GM12878 (cell line): Measurements from ENCODE around the gene CAMK2B. TPM values are rescaled to one million over a fixed set of nuclear protein-coding genes. Genes with fewer than 3 reads are reported as not detected.

Experiments used
- ATAC-seq: fragments of 200-7000 bp; cut with Tn5 transposase; 3 replicates; pipeline ENCODE4 v1.9.1; 2020; ENCODE audit warnings: mild to moderate bottlenecking, moderate library complexity
- BruUV-seq: library from RNA; stranded (reverse); fragments of 400-500 nt; replicated peaks from 2 replicates; lab custom pipeline; 2021; lab: Mats Ljungman, UMichigan
- CTCF ChIA-PET: fragments of 300-600 bp; sonication (Branson Sonifier 250); formaldehyde crosslinking; extraction: SDS; loops from one replicate; lab custom pipeline; 2021; ENCODE audit warnings: inconsistent platforms; lab: Yijun Ruan, JAX
- POLR2A ChIA-PET: fragments of 350-600 bp; formaldehyde crosslinking; extraction: SDS; loops from one replicate; lab custom pipeline; 2021; ENCODE audit warnings: inconsistent platforms; lab: Charles Lee
- RAD21 ChIA-PET: fragments of 300-600 bp; sonication (Branson Sonifier 250); formaldehyde crosslinking; loops from one replicate; lab custom pipeline; 2023; ENCODE audit warnings: antibody characterized with exemption; ENCODE audit not compliant: unreplicated experiment; lab: Charles Lee
- SMC1A ChIA-PET: fragments of 300-600 bp; sonication (Branson Sonifier 250); formaldehyde crosslinking; loops from one replicate; lab custom pipeline; 2023; ENCODE audit not compliant: unreplicated experiment, uncharacterized antibody; lab: Charles Lee
- DNase-seq: peaks from one replicate; pipeline ENCODE4 v3.0.0-alpha.2; 2011; ENCODE audit warnings: low read depth, low spot score
- FAIRE-seq: peaks from 3 replicates; lab custom pipeline; 2011; peaks lifted over from hg19 to GRCh38; lab: Jason Lieb, UNC
- H2AFZ ChIP-seq: 2 replicates; pipeline ENCODE4 v1.6.0; 2011; ENCODE audit warnings: low read depth, low read length, control low read depth; ENCODE audit not compliant: control insufficient read depth
- H3K27ac ChIP-seq: 2 replicates; pipeline ENCODE4 v1.5.1; 2011; ENCODE audit warnings: control low read depth; ENCODE audit not compliant: control insufficient read depth, insufficient read depth
- H3K27me3 ChIP-seq, 2 experiments: replicated peaks in 1 of 2; 2 replicates each; pipeline versions ENCODE4 v1.6.0 to v1.6.1; 2011; ENCODE audit warnings: low read length in 1 of 2; ENCODE audit not compliant: control insufficient read depth in 2 of 2, insufficient read depth in 2 of 2
- H3K36me3 ChIP-seq, 2 experiments: 2 replicates each; pipeline ENCODE4 v1.5.1; 2011; ENCODE audit warnings: low read length in 1 of 2; ENCODE audit not compliant: control insufficient read depth in 2 of 2, insufficient read depth in 2 of 2
- H3K4me1 ChIP-seq: 2 replicates; pipeline ENCODE4 v1.6.1; 2011; ENCODE audit warnings: mild to moderate bottlenecking, low read length, moderate library complexity, mixed read lengths; ENCODE audit not compliant: control insufficient read depth, insufficient read depth
- H3K4me2 ChIP-seq: 2 replicates; pipeline ENCODE4 v1.6.0; 2011; ENCODE audit warnings: control low read depth; ENCODE audit not compliant: control insufficient read depth, insufficient read depth
- H3K4me3 ChIP-seq: fragments of 200-600 bp; sonication (generic); 2 replicates; pipeline ENCODE4 v1.5.1; 2016
- H3K79me2 ChIP-seq: 2 replicates; pipeline ENCODE4 v1.6.0; 2011; ENCODE audit warnings: low read length; ENCODE audit not compliant: control insufficient read depth, insufficient read depth
- H3K9ac ChIP-seq: 2 replicates; pipeline ENCODE4 v1.8.0; 2011; ENCODE audit warnings: low read length, control low read depth, mixed read lengths; ENCODE audit not compliant: control insufficient read depth, insufficient read depth
- H3K9me3 ChIP-seq: replicated peaks from 3 replicates; pipeline ENCODE4 v1.5.1; 2011; ENCODE audit warnings: mild to moderate bottlenecking, low read length; ENCODE audit not compliant: control insufficient read depth, insufficient read depth
- H4K20me1 ChIP-seq: 2 replicates; pipeline ENCODE4 v1.6.0; 2011; ENCODE audit not compliant: control insufficient read depth, insufficient read depth
- IKZF1 ChIP-seq: fragments of 450-650 bp; conservative IDR thresholded peaks from 2 replicates; pipeline ENCODE4 v1.6.1; 2017; ENCODE audit warnings: antibody characterized with exemption, mild to moderate bottlenecking
- LARP7 ChIP-seq: fragments of 450-650 bp; IDR thresholded peaks from 2 replicates; pipeline ENCODE4 v1.6.1; 2017; ENCODE audit warnings: mild to moderate bottlenecking
- NFXL1 ChIP-seq: fragments of 450-650 bp; IDR thresholded peaks from 2 replicates; pipeline ENCODE4 v1.6.1; 2017; ENCODE audit warnings: antibody characterized with exemption, mild to moderate bottlenecking, borderline replicate concordance
- POLR2AphosphoS2 ChIP-seq: IDR thresholded peaks from 2 replicates; pipeline ENCODE4 v1.6.1; 2011; ENCODE audit warnings: low read depth, mild to moderate bottlenecking, low read length, improper control_type of control experiment, moderate library complexity
- RAD51 ChIP-seq: fragments of 450-650 bp; IDR thresholded peaks from 2 replicates; pipeline ENCODE4 v1.6.1; 2016; ENCODE audit warnings: moderate library complexity, mild to moderate bottlenecking, inconsistent platforms
- RUNX3 ChIP-seq: IDR thresholded peaks from 2 replicates; pipeline ENCODE4 v1.6.1; 2012; ENCODE audit warnings: low read length, inconsistent platforms
- SMAD5 ChIP-seq: IDR thresholded peaks from 2 replicates; pipeline ENCODE4 v1.6.1; 2016; ENCODE audit warnings: antibody characterized with exemption, low read depth
- WRNIP1 ChIP-seq: IDR thresholded peaks from 2 replicates; pipeline ENCODE4 v1.6.1; 2011; ENCODE audit warnings: low read depth, low read length, improper control_type of control experiment, borderline replicate concordance
- YBX1 ChIP-seq: fragments of 450-650 bp; IDR thresholded peaks from 2 replicates; pipeline ENCODE4 v1.6.1; 2016; ENCODE audit warnings: antibody characterized with exemption
- ZZZ3 ChIP-seq: IDR thresholded peaks from 2 replicates; pipeline ENCODE4 v1.6.1; 2011; ENCODE audit warnings: low read depth; ENCODE audit not compliant: control insufficient read depth, insufficient read length
- WGBS: methylation state at CpG from one replicate; pipeline ENCODE4 v1.1.6; 2016; ENCODE audit warnings: low lambda C conversion rate; ENCODE audit not compliant: insufficient replicate concordance, insufficient coverage; ENCODE audit errors: missing lambda C conversion rate; 5-methylcytosine and 5-hydroxymethylcytosine counted together
- in situ Hi-C: fragments of 300-500 bp; cut with MboI; formaldehyde crosslinking; loops from 9 replicates; pipeline ENCODE4 v1.14.3; 2018; ENCODE audit warnings: mixed read lengths
- intact Hi-C: fragments of 100-400 bp; cut with micrococcal nuclease; formaldehyde crosslinking; loops from one replicate; pipeline ENCODE4 v1.14.2; 2022; ENCODE audit not compliant: unreplicated experiment
- polyA plus RNA-seq, 11 experiments: library from polyadenylated mRNA; depleted of rRNA in 4 of 11; unstranded in 6 of 11; stranded (reverse) in 5 of 11; fragments of >200 nt; fragmentation: Nextera tagmentation in 4 of 11; fragmentation: Illumina TruSeq in 1 of 11; extraction: Ambion mirVana in 4 of 11; extraction: Trizol in 1 of 11; gene quantifications; 1 replicate in 1 of 11; 2 replicates in 10 of 11; pipeline versions ENCODE4 v1.2.1 to v1.2.3, GENCODE V29; 2011 to 2016; ENCODE audit warnings: inconsistent platforms in 2 of 11, missing spikeins in 2 of 11, low read depth in 1 of 11
- total RNA-seq, 4 experiments: library from RNA; depleted of rRNA in 3 of 4; stranded (reverse); fragments of >200 nt in 3 of 4; fragmentation: Illumina TruSeq in 1 of 4; extraction: Trizol in 1 of 4; gene quantifications; 2 replicates each; pipeline versions ENCODE4 v1.2.1 to v1.2.3, GENCODE V29; 2013 to 2021

CAMK2B gene
- total and polyA plus RNA-seq, 10 of the 15 experiments (the other 5 are each of a cell fraction or from before 2014, with no cell fraction given): 0.06 to 0.23 (median 0.11) TPM; not detected in 5

GRCh38 chr7:44238116-44238695 lies 87.2 kb downstream of the CAMK2B start:
- POLR2A ChIA-PET: no interaction called here
- in situ Hi-C loops: no loop called here
- TF ChIP-seq SMAD5 (no peak), NFXL1 (no peak), LARP7 (no peak), IKZF1 (no peak), WRNIP1 (no peak), POLR2AphosphoS2 (no peak), YBX1 (no peak), RUNX3 (no peak), RAD51 (no peak), ZZZ3 (no peak)
- TF ChIP-seq, all 136 proteins: peak for 0
- H3K4me2 ChIP-seq: no peak overlapping the region
- H2AFZ ChIP-seq: no peak overlapping the region
- H3K9ac ChIP-seq: no peak overlapping the region
- DNase-seq (no peak), ATAC-seq (no peak), FAIRE-seq (no peak)
- no peaks in the 10 kb centered on the region for H3K4me1 ChIP-seq
- RAD21 ChIA-PET: interaction anchor here (0.9 kb wide), 1 partner anchor 327 kb away, joined by 3 read pairs; no protein-coding TSS in a partner anchor
- H3K27ac ChIP-seq: no peak overlapping the region
- no peaks in the 10 kb centered on the region for H3K79me2 ChIP-seq
- H4K20me1 ChIP-seq: no peaks in the 10 kb centered on the region
- no peak overlapping the region for H3K4me3 ChIP-seq
- H3K9me3 ChIP-seq: no peaks in the 10 kb centered on the region
- WGBS: 37% methylated on average over 17 of the region's 17 CpGs
- H3K36me3 ChIP-seq: no peaks in the 10 kb centered on the region
- H3K27me3 ChIP-seq: no peaks in the 10 kb centered on the region; a peak in 1 of 4 replicates
- CTCF ChIA-PET: interaction anchor here (1.5 to 2.7 kb wide), 2 partner anchors 23 to 327 kb away, joined by 5 to 10 read pairs; no protein-coding TSS in a partner anchor
- SMC1A ChIA-PET: interaction anchor here (0.5 kb wide), 1 partner anchor 236 kb away, joined by 3 read pairs; no protein-coding TSS in a partner anchor
- intact Hi-C loops: no loop called here
- no TSS peak for BruUV-seq
